Activated naive CD8-positive, alpha-beta T cell (primary cell): ENCODE data around the gene RUNX2.

Source experiments
- H3K27ac Mint-ChIP-seq: one replicate; pipeline ENCODE4 v1.8.0; 2021; ENCODE audit warnings: mixed read lengths
- H3K27me3 Mint-ChIP-seq: one replicate; pipeline ENCODE4 v1.8.0; 2021; ENCODE audit warnings: mixed read lengths
- H3K36me3 Mint-ChIP-seq: one replicate; pipeline ENCODE4 v1.8.0; 2021; ENCODE audit warnings: mixed read lengths
- H3K4me1 Mint-ChIP-seq: one replicate; pipeline ENCODE4 v1.8.0; 2021; ENCODE audit warnings: low read depth, mixed read lengths
- H3K4me3 Mint-ChIP-seq: one replicate; pipeline ENCODE4 v1.8.0; 2021; ENCODE audit warnings: mild to moderate bottlenecking, mixed read lengths
- H3K9me3 Mint-ChIP-seq: one replicate; pipeline ENCODE4 v1.8.0; 2021; ENCODE audit warnings: low read depth, mixed read lengths

The RUNX2 gene

DNA sequence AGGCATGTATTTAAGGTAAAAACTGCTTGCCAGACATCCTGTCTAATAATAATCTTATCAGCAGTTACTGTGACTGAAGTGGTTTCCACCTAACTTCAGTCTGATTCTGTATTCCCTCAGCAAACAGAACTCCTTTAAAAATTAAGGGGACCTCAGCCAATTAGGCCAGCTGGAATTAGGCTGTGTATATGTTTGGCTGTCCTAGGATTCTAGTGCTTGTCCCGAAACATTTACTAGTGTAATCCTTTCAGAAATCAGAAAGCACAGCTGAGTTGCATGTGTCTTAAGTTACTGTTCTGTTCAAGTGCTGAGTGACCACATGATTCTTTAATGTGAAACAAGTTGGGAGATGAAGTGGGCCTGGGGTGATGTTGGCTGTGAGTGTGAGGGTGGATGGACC, 170.5 kb downstream of the RUNX2 start:
- Mint-ChIP-seq H3K27me3 (no peaks in the 10 kb centered on the region), H3K27ac (peak overlapping the region; percentile 1), H3K4me1 (peaks cover 52% of the 10 kb centered on the region), H3K4me3 (no peak overlapping the region), H3K36me3 (peaks cover 34% of the 10 kb centered on the region), H3K9me3 (no peaks in the 10 kb centered on the region)

- Mint-ChIP-seq H3K27ac (no peak overlapping the region), H3K27me3 (no peaks in the 10 kb centered on the region), H3K36me3 (peaks cover 42% of the 10 kb centered on the region), H3K9me3 (no peaks in the 10 kb centered on the region), H3K4me3 (no peak overlapping the region), H3K4me1 (peaks cover 45% of the 10 kb centered on the region)
These were observed 173.0 kb downstream of the RUNX2 start for GRCh38 chr6:45500924-45501816.

DNA sequence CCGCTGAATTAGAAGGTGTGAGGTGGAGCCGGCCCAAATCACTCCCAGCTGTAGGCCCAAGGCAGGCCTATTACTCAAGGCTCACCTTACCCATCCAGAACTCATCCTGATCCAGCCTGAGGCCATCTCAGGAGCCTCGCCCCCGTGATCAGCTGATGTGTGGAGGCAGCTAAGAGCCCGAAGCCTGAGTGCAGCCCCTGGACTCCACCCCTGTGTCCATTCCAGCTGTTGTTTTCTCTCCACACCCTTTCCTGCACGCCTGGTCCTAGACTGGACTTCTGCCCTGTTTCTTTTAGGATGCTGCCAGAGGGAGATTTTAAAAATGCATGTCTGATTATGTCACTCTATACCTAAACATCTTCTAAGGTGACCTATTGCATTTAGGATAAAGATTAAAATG, 174.3 kb downstream of the RUNX2 start:
- Mint-ChIP-seq H3K4me3 (no peak overlapping the region), H3K27ac (no peak overlapping the region), H3K4me1 (peaks cover 38% of the 10 kb centered on the region), H3K27me3 (no peaks in the 10 kb centered on the region), H3K9me3 (no peaks in the 10 kb centered on the region), H3K36me3 (peaks cover 44% of the 10 kb centered on the region)

DNA sequence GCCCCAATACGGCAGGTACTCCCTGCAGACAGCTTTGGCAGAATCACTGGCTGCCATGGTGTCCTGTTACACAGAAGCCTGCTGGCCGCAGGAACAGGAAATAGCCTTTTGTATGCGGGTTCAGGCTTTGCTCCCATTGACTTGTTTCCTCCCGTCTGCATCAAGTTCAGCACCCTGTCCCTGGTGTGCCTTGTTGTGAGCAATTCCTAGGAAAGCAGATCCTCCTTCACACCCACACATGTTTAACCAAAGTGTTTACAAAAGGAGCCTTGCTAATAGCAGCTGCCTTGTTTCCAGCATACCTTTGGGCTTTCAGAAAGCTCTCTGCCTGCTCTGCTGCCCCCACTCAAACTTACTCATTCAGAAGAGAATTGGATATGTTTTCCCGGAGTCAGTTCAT, 176.8 kb downstream of the RUNX2 start:
- H3K36me3 Mint-ChIP-seq = peaks cover 45% of the 10 kb centered on the region
- H3K9me3 Mint-ChIP-seq = no peaks in the 10 kb centered on the region
- H3K4me3 Mint-ChIP-seq = no peak overlapping the region
- H3K27me3 Mint-ChIP-seq = no peaks in the 10 kb centered on the region
- no peak overlapping the region for H3K27ac Mint-ChIP-seq
- H3K4me1 Mint-ChIP-seq = peaks cover 33% of the 10 kb centered on the region

DNA sequence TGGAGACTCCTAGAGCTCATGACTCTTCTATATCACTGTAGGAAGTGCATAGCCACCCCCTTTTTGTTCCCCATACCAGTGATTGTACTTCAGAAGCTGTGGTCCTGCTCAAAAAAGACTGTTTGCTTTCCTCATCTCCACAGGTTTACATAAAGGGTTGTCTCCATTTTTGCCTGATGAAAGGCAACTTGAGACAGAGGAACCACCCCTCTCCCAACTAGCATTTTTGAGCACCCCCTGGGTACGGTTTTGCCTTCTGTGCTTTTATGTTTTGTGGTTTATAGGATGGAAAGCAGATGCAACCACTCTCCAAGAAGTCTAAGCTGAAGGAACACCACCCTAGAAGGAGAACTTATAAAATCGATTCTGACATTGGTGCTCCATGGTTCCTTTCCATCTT, 177.3 kb downstream of the RUNX2 start:
- Mint-ChIP-seq H3K27me3 (no peaks in the 10 kb centered on the region), H3K9me3 (no peaks in the 10 kb centered on the region), H3K36me3 (peaks cover 42% of the 10 kb centered on the region), H3K4me3 (no peak overlapping the region), H3K4me1 (peaks cover 33% of the 10 kb centered on the region), H3K27ac (no peak overlapping the region)

- H3K4me3 Mint-ChIP-seq = no peak overlapping the region
- peaks cover 38% of the 10 kb centered on the region for H3K36me3 Mint-ChIP-seq
- no peaks in the 10 kb centered on the region for H3K27me3 Mint-ChIP-seq
- H3K9me3 Mint-ChIP-seq = no peaks in the 10 kb centered on the region
- peaks cover 33% of the 10 kb centered on the region for H3K4me1 Mint-ChIP-seq
- H3K27ac Mint-ChIP-seq = no peak overlapping the region
These were observed 179.1 kb downstream of the RUNX2 start for GRCh38 chr6:45507186-45507585.

DNA sequence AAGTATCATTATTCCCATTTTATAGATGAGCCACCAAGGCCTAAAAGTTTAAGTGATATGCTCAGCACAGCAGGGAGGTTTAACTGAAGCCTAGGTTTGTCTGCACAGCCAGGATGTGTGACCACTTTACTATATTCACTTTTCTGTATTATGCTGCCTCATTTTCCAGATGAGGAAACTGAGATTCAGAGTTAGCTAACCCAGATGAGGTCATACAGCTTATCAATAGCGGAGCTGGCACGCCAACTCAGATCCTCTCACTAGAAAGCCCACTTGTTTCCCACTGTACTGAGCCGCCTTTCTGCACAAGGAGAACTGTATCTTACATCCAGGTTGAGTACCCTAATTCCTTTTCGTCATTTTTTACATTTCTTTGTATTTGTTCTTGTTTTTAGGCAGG, 181.3 kb downstream of the RUNX2 start:
- Mint-ChIP-seq H3K27ac (no peak overlapping the region), H3K36me3 (peaks cover 40% of the 10 kb centered on the region), H3K4me3 (no peak overlapping the region), H3K4me1 (peaks cover 21% of the 10 kb centered on the region), H3K9me3 (no peaks in the 10 kb centered on the region), H3K27me3 (no peaks in the 10 kb centered on the region)

DNA sequence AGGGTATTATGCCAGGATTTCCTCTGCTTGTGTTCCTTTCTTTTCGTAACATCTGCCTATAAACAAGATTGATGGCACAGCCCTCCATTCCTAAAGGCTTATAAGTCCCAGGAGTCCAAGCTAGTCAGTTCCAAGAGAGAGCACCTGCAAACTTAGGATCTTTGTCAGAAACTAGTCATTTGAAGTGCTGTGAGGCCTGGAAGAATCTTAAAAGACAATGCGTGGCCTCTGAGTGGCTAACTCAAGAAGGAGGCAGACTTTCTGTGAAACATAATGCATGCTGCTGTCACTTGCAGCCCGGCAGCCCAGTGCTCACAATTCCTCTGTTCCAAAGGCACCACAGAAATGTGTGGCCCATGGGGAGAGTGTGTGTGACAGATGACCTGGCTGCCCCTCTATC, 184.6 kb downstream of the RUNX2 start:
- no peaks in the 10 kb centered on the region for H3K27me3 Mint-ChIP-seq
- no peak overlapping the region for H3K27ac Mint-ChIP-seq
- H3K4me3 Mint-ChIP-seq = no peak overlapping the region
- no peaks in the 10 kb centered on the region for H3K9me3 Mint-ChIP-seq
- H3K4me1 Mint-ChIP-seq = no peaks in the 10 kb centered on the region
- peaks cover 33% of the 10 kb centered on the region for H3K36me3 Mint-ChIP-seq

- Mint-ChIP-seq H3K4me3 (no peak overlapping the region), H3K27me3 (no peaks in the 10 kb centered on the region), H3K36me3 (peaks cover 32% of the 10 kb centered on the region), H3K9me3 (no peaks in the 10 kb centered on the region), H3K27ac (no peak overlapping the region), H3K4me1 (no peaks in the 10 kb centered on the region)
These were observed 185.1 kb downstream of the RUNX2 start for GRCh38 chr6:45513213-45513618.

- Mint-ChIP-seq H3K27ac (no peak overlapping the region), H3K36me3 (peaks cover 32% of the 10 kb centered on the region), H3K9me3 (no peaks in the 10 kb centered on the region), H3K27me3 (no peaks in the 10 kb centered on the region), H3K4me3 (no peak overlapping the region), H3K4me1 (no peaks in the 10 kb centered on the region)
These were observed 185.7 kb downstream of the RUNX2 start for GRCh38 chr6:45513843-45514242.

GRCh38 chr6:45514454-45515230, 186.5 kb downstream of the RUNX2 start:
- Mint-ChIP-seq H3K27ac (no peak overlapping the region), H3K9me3 (no peaks in the 10 kb centered on the region), H3K4me3 (no peak overlapping the region), H3K36me3 (peaks cover 33% of the 10 kb centered on the region), H3K27me3 (no peaks in the 10 kb centered on the region), H3K4me1 (peaks cover 4% of the 10 kb centered on the region)

- H3K9me3 Mint-ChIP-seq = no peaks in the 10 kb centered on the region
- no peak overlapping the region for H3K4me3 Mint-ChIP-seq
- no peak overlapping the region for H3K27ac Mint-ChIP-seq
- H3K4me1 Mint-ChIP-seq = peaks cover 14% of the 10 kb centered on the region
- peaks cover 25% of the 10 kb centered on the region for H3K36me3 Mint-ChIP-seq
- no peaks in the 10 kb centered on the region for H3K27me3 Mint-ChIP-seq
These were observed 190.0 kb downstream of the RUNX2 start for GRCh38 chr6:45518013-45518720.

- Mint-ChIP-seq H3K36me3 (peaks cover 16% of the 10 kb centered on the region), H3K4me1 (peaks cover 16% of the 10 kb centered on the region), H3K9me3 (no peaks in the 10 kb centered on the region), H3K4me3 (no peak overlapping the region), H3K27me3 (no peaks in the 10 kb centered on the region), H3K27ac (no peak overlapping the region)
These were observed 193.1 kb downstream of the RUNX2 start for GRCh38 chr6:45521226-45521625.

DNA sequence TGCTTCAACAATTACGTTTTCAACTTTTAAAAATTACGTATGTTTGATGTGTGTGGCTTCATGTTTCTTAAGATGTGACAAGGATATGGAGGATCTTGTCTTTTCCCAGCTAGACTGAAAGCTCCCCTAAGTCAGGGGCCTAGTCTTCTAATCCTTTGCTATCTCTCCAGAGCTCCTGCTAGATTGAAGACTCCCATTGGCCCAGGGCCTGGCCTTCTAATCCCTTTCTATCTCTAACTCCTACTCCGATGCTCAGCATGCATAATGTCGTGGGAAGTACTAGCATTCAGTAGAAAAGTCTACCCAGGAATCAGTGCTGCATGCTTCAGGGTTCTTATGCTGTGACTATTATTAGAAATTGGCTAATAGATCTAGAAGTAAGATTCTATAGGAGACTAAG, 194.4 kb downstream of the RUNX2 start:
- H3K4me3 Mint-ChIP-seq = no peak overlapping the region
- no peaks in the 10 kb centered on the region for H3K9me3 Mint-ChIP-seq
- H3K27me3 Mint-ChIP-seq = no peaks in the 10 kb centered on the region
- peaks cover 19% of the 10 kb centered on the region for H3K36me3 Mint-ChIP-seq
- H3K4me1 Mint-ChIP-seq = peaks cover 18% of the 10 kb centered on the region
- H3K27ac Mint-ChIP-seq = no peak overlapping the region

GRCh38 chr6:45527210-45527609, 199.1 kb downstream of the RUNX2 start:
- H3K36me3 Mint-ChIP-seq = peaks cover 30% of the 10 kb centered on the region
- peaks cover 5% of the 10 kb centered on the region for H3K4me1 Mint-ChIP-seq
- H3K4me3 Mint-ChIP-seq = no peak overlapping the region
- no peaks in the 10 kb centered on the region for H3K27me3 Mint-ChIP-seq
- peak overlapping the region; percentile 13 for H3K27ac Mint-ChIP-seq
- H3K9me3 Mint-ChIP-seq = no peaks in the 10 kb centered on the region
